MCF 10A (cell line): ENCODE results near the gene HADHA. TPM values are rescaled to one million over a fixed set of nuclear protein-coding genes. Genes with fewer than 3 reads are reported as not detected.

Experiments used
- BruUV-seq: library from RNA; stranded (reverse); fragments of 400-500 nt; replicated peaks from 2 replicates; lab custom pipeline; 2021; lab: Mats Ljungman, UMichigan
- CTCF ChIA-PET: fragments of 300-600 bp; sonication (Branson Sonifier 250); formaldehyde crosslinking; extraction: SDS; loops from one replicate; lab custom pipeline; 2021; ENCODE audit warnings: antibody characterized with exemption, inconsistent platforms; lab: Yijun Ruan, JAX
- POLR2A ChIA-PET: fragments of 300-600, 350-650 bp; sonication (Branson Sonifier 250); formaldehyde crosslinking; extraction: SDS; loops from one replicate; lab custom pipeline; 2020; ENCODE audit warnings: antibody characterized with exemption, inconsistent platforms; lab: Yijun Ruan, JAX
- DNase-seq: peaks from one replicate; pipeline ENCODE4 v3.0.0-alpha.2; 2018; ENCODE audit not compliant: unreplicated experiment
- H3K27ac Mint-ChIP-seq: one replicate; pipeline ENCODE4 v1.8.0; 2022; ENCODE audit warnings: mild to moderate bottlenecking, low read depth, mixed read lengths; ENCODE audit not compliant: unreplicated experiment
- H3K27me3 Mint-ChIP-seq: one replicate; pipeline ENCODE4 v1.8.0; 2022; ENCODE audit warnings: mixed read lengths; ENCODE audit not compliant: insufficient read depth, unreplicated experiment
- H3K36me3 Mint-ChIP-seq: one replicate; pipeline ENCODE4 v1.8.0; 2022; ENCODE audit warnings: mild to moderate bottlenecking, moderate library complexity, mixed read lengths; ENCODE audit not compliant: insufficient read depth, unreplicated experiment
- H3K4me1 Mint-ChIP-seq: one replicate; pipeline ENCODE4 v1.8.0; 2022; ENCODE audit warnings: mixed read lengths; ENCODE audit not compliant: insufficient read depth, unreplicated experiment
- H3K4me3 Mint-ChIP-seq: one replicate; pipeline ENCODE4 v1.8.0; 2022; ENCODE audit warnings: mild to moderate bottlenecking, moderate library complexity, mixed read lengths; ENCODE audit not compliant: unreplicated experiment
- H3K9me3 Mint-ChIP-seq: one replicate; pipeline ENCODE4 v1.8.0; 2022; ENCODE audit warnings: mixed read lengths; ENCODE audit not compliant: unreplicated experiment
- CTCF ChIP-seq: fragments of 200-600 bp; IDR thresholded peaks from one replicate; pipeline ENCODE4 v1.8.0; 2022; ENCODE audit warnings: antibody characterized with exemption, mild to moderate bottlenecking; ENCODE audit not compliant: unreplicated experiment
- intact Hi-C: fragments of 100-400 bp; cut with micrococcal nuclease; formaldehyde crosslinking; loops from 2 replicates; pipeline ENCODE4 v1.14.1; 2022
- total RNA-seq: library from RNA; stranded (reverse); gene quantifications from 2 replicates; pipeline ENCODE4 v1.2.3, GENCODE V29; 2022

The HADHA gene
- total RNA-seq, 1 experiment from 2014 or later: 152 TPM

GRCh38 chr2:26176279-26176615 lies 68.2 kb downstream of the HADHA start:
- ChIA-PET POLR2A (no interaction called here), CTCF (interaction anchor here (0.7 kb wide), 1 partner anchor 16 kb away, joined by 6 read pairs; no protein-coding TSS in a partner anchor)
- BruUV-seq: no TSS peak
- intact Hi-C loops: no loop called here
- Mint-ChIP-seq H3K4me1 (peaks cover 6% of the 10 kb centered on the region), H3K27me3 (no peaks in the 10 kb centered on the region), H3K36me3 (no peaks in the 10 kb centered on the region), H3K9me3 (no peaks in the 10 kb centered on the region), H3K4me3 (no peak overlapping the region), H3K27ac (no peak overlapping the region)
- TF ChIP-seq CTCF: no peak
- no peak for DNase-seq

- BruUV-seq: no TSS peak
- Mint-ChIP-seq H3K4me3 (no peak overlapping the region), H3K9me3 (no peaks in the 10 kb centered on the region), H3K4me1 (peaks cover 6% of the 10 kb centered on the region), H3K36me3 (no peaks in the 10 kb centered on the region), H3K27ac (no peak overlapping the region), H3K27me3 (no peaks in the 10 kb centered on the region)
- ChIA-PET CTCF (interaction anchor here (0.6 to 1.7 kb wide), 4 partner anchors 16 to 569 kb away, joined by 3 to 6 read pairs (median 4); no protein-coding TSS in a partner anchor), POLR2A (no interaction called here)
- no peak for DNase-seq
- TF ChIP-seq CTCF: no peak
- intact Hi-C loops: no loop called here
Measured at GRCh38 chr2:26175466-26176278, 68.8 kb downstream of the HADHA start.

GRCh38 chr2:26174691-26175465 lies 69.6 kb downstream of the HADHA start:
- Mint-ChIP-seq H3K27ac (no peak overlapping the region), H3K36me3 (no peaks in the 10 kb centered on the region), H3K4me3 (no peak overlapping the region), H3K4me1 (peaks cover 6% of the 10 kb centered on the region), H3K9me3 (no peaks in the 10 kb centered on the region), H3K27me3 (no peaks in the 10 kb centered on the region)
- BruUV-seq: no TSS peak
- intact Hi-C loops: no loop called here
- ChIA-PET CTCF (interaction anchor here (0.6 to 1.7 kb wide), 2 partner anchors 22 to 570 kb away, joined by 3 to 5 read pairs; no protein-coding TSS in a partner anchor), POLR2A (no interaction called here)
- DNase-seq: no peak
- no peak for TF ChIP-seq CTCF

GRCh38 chr2:26173776-26174482 lies 70.5 kb downstream of the HADHA start:
- ChIA-PET POLR2A (no interaction called here), CTCF (interaction anchor here (1.7 kb wide), 1 partner anchor 571 kb away, joined by 5 read pairs; no protein-coding TSS in a partner anchor)
- no peak for DNase-seq
- Mint-ChIP-seq H3K4me3 (peak overlapping the region; percentile 58), H3K4me1 (peaks cover 6% of the 10 kb centered on the region), H3K27me3 (no peaks in the 10 kb centered on the region), H3K9me3 (no peaks in the 10 kb centered on the region), H3K27ac (peak overlapping the region; percentile 27), H3K36me3 (peaks cover 2% of the 10 kb centered on the region)
- TF ChIP-seq CTCF: no peak
- intact Hi-C loops: no loop called here
- BruUV-seq: no TSS peak
